Fibroblast of skin of abdomen (primary cell): ENCODE results near the gene SERPINA6.
"Not testable (repeated sequence)": the region's sequence is repeated elsewhere in the genome, so short reads cannot be mapped to it uniquely, and the experiment has no call there.

ENCODE experiments used
- DNase-seq: peaks from one replicate; pipeline ENCODE4 v3.0.0-alpha.2; 2013

The SERPINA6 gene

DNA sequence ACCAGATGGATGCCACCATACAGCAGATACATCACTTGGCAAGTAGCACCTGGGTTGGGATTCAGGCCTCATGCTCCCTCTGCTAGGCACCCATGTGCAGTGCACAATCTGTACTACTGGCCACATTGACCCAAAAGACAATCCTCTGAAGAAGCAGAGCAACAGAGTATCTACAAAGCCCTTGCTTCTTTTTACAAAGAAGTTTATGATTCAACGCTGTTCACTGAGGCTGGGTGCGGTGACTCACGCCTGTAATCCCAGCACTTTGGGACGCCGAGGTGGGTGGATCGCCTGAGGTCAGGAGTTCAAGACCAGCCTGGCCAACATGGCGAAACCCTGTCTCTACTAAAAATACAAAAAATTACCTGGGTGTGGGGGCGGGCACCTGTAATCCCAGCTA is 31.1 kb upstream of the SERPINA6 start:
- not testable (repeated sequence) for DNase-seq

DNA sequence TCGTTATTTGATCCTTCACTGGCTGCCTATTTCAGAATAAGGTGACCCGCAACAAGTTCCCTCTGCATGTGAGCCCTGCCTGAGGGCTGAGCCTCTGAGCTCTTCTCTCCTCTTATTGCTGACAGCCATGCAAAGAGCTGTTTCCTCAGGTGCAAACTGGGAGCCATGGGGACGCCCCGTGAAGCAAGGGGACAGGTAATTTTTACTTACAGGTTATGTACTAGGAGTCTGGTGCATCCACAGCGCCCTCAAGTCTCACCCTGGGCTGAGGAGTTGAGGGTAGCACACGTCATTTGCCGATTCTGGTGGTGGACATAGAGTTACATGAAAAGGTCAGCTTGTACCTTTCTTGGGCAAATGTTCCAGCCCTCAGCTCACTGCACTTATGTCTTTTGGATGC is 26.1 kb upstream of the SERPINA6 start:
- no peak for DNase-seq

DNA sequence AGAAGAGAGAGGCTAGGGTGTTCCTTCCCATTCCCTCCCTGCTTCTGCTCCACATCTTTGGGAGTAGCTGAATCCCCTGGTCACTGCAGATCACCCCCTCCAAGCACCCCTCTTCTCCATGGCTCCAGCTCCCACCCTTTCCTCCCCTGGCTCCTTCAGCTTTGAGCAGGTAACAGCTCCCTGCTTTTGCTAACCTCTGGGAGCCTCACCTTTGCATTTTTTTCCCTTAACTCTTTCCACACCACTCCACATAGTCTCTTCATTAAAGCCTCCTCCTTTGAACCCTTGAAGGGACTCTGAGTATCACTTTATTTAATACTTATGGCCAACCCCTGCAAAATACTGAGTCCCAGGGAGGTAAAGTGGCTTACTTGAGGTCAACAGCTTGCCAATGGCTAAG is 25.7 kb upstream of the SERPINA6 start:
- no peak for DNase-seq

DNA sequence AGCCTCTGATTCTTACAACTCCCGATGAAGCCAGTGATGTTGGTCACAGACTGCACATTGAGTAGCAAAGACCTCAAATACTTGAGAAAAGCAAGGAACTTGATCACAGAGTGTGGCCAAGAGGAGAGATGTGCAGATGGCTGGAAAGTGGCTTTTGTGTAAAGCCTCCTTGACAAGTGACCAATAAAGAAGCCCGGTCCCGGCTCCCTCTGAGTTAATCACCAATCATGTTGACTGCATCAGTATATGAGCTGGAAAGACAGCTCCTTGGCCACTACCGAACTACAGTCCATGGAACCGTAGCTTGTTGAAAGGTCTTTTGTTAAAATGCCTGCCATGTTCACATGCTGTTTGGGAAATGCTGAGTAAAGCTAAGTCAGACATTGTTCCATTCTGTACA is 23.7 kb upstream of the SERPINA6 start:
- DNase-seq, result no peak

GRCh38 chr14:94346065-94346786 is 23.1 kb upstream of the SERPINA6 start:
- DNase-seq, result peak; percentile 22

DNA sequence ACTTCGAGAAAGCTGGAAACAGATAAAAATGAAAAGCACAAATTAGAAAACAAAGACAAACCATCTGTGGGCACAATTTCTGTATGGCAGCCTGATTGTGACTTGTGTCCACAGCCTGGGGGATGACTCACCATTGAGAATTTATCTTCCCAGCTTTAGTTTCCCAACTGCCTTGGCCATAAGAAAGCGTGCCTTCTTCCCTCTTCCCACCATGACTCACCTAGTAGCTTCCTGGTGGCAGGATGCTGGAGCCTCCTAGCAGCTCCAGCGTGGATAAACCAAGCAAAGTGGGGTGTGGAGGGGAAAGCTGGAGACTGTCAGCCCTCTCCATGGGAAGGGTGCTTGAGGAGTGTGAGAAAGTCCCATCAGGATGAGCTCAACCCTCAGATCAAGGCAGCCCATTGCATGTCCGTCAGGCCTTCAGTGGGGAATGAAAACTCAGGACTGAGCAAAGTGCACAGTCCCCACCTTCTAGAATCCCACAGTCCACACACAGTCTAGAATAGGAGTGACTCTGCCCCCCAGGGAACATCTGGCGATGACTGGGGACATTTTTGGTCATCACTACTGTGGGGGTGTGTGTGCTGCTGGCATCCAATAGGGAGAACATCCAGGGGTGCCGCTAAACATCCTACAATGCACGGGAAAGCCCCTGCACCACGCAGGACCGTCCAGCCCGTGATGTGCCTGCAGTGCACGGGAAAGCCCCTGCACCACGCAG is 22.4 kb upstream of the SERPINA6 start:
- peak; percentile 91 for DNase-seq

DNA sequence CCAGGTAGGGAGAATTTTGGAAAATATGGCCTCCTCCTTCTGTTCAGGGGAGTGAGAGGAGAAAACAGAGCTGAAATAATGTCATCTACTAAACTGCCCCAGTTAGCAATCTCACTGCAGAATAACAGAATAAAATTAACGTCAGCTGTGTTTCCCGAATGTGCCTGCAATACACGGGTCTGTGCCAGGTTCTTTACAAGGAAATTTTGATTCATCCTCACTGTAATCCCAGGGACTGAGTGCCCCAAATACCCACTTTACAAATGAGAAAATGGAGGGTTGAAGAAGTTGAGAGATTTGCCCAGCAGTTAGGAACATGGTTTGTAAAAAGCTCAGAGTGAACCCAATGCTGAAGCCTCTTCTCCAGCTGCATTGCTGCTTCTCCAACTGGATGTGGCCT is 21.3 kb upstream of the SERPINA6 start:
- no peak for DNase-seq

- DNase-seq, result no peak
These were observed 20.3 kb upstream of the SERPINA6 start for GRCh38 chr14:94343238-94344005.

DNA sequence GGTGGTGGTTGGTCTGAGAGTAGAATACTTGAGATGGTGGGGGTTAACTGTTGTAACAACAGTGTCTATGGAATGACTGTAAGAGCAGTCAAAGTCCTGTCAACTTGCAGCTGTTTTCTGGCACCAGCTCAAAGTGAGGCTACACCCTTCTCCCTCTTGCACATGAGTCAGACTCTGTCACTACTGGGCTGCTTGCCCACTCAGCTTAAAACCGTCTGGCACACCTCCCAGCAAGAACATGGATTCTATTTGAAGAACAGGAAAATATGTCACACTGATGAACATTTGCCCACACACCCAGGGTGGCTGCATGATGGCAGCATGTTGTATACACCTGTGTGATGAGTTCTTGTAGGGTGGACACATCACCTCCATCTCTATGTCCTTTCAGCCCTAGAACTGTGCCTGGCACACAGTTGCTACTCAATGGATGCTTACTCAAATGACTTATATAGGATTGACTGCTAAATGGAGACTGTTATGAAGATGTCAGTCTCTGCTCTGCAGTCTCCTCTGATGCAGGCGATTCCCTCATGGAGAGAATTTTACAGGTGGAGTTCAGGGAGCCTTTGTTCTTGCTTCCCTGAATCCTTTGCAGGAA is 19.3 kb upstream of the SERPINA6 start:
- DNase-seq, result peak; percentile 100

DNA sequence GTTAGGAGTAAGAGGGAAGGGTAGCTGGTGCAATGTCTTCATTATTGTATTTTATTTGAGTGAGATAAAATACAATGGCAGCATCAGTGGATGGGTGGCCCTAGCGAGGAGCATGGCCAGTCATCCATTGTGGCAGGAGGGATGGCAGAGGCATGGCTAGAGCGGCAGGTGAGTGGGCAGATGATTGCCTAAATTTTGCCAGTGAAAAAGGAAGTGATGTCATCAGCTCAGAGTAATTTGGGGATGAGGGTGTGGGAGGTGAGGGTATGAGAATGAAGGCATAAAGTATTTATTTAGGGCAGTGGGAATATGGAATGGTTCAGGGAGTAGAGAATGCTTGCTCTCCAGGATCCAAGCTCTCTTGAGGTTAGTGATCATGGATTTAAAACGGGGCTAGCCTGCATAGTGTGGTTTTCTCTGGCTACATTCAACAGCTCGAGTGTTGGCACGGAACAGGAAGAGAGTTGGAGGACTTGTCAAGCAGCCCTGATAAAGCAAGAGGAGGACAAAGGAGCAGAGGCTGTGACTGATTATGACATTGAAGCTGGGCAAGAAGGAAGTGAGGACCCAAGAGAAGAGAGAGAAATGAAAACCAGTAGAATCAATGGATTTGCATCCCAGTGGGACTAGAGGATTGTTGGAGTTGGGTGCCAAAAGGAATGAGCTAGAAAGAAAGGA is 18.7 kb upstream of the SERPINA6 start:
- no peak for DNase-seq

DNA sequence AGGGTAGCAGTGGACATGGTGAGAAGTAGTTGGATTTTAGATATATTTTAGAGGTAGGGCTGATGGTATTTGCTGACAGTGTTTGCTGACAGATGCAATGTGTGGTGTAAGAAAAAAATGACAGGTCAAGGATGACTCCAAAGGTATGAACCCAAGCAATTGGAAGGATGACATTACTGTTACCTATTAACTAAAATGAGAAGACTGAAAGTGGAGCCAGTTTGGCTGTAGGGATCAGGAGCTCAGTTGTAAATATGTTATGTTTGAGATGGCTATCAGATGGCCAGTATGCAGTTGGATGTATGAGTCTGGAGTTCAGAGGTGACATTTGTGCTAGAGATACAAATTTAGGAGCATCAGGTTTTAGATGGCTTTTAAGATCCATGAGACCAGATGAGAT is 17.4 kb upstream of the SERPINA6 start:
- DNase-seq, result no peak

- DNase-seq, result no peak
These were observed 14.9 kb upstream of the SERPINA6 start for GRCh38 chr14:94338023-94338422.

GRCh38 chr14:94337274-94337673 is 14.1 kb upstream of the SERPINA6 start:
- DNase-seq, result peak; percentile 36

DNA sequence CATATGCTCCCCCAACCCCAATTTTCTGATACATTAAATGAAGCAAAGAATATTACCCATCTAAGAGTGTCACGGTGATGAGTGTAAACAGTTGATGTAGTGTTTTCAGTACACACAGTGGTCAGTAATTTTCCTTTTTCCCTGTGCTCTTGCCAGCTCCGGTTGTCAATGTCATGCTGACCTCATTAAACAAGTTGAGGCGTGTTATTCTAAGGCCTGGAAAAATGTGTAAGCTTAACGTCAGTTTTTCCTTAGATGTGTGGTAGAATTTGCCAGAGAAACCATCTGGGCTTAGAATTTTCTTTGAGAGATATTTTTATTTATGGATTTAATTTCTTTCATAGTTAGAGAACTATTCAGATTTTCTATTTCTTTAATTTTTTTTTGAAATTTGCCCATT is 11.7 kb upstream of the SERPINA6 start:
- DNase-seq, result no peak

- DNase-seq, result no peak
These were observed 9.5 kb upstream of the SERPINA6 start for GRCh38 chr14:94332587-94332986.

- peak; percentile 6 for DNase-seq
These were observed 9.0 kb upstream of the SERPINA6 start for GRCh38 chr14:94332063-94332583.

GRCh38 chr14:94331462-94331861 is 8.3 kb upstream of the SERPINA6 start:
- DNase-seq, result no peak

DNA sequence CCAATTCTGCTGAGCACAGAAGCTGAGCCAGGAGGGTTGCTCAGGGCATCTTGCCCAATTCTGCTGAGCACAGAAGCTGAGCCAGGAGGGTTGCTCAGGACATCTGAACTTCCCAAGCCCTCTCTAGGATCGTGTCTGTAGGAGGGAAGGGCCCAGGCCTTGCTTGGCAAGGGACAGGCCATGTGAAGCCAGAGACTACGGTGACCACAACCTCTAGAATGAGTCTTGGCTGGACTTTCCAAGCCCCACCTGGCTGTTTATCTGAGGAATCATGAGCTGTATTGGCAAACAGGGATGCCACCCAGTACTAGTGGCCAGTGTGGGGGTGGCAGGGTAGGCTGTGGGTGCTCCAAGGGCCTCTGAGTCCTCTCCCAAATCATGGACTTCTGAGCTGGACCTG is 7.7 kb upstream of the SERPINA6 start:
- DNase-seq, result no peak

DNA sequence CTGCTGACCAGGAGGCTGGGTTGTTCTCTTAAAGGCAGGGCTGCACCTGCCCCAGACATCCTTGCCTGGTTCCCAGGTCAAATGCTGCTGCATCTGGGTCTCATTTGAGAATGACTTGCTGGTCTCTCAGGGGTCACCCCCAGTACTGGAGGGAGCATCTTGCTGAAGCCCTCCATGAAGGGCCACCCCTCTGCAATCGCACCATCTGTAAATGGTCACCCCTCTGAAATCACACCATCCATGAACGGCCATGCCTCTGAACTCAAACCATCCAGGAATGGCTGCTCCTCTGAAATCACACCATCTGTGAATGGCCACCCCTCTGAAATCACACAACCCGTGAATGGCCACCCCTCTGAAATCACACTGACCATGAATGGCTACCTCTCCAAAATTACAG is 7.3 kb upstream of the SERPINA6 start:
- no peak for DNase-seq

DNA sequence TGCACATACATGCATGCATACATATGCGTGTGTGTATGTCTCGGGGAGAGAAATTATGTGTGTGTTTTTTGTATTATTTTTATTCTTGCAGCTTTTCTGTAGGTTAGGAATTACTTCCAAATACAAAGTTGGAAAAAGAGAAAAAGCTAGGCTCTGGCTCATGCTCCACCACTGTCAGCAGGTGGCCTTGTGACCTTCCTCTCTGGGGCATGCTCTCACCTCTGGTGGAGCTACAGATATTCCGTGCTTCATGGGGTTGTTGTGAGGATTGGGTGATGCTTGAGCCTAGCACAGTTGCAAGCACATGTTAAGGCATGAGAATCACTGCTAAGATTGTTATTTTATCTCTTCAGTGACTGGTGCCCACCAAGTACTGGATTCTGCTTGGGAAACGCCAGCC is 6.7 kb upstream of the SERPINA6 start:
- DNase-seq, result no peak

DNA sequence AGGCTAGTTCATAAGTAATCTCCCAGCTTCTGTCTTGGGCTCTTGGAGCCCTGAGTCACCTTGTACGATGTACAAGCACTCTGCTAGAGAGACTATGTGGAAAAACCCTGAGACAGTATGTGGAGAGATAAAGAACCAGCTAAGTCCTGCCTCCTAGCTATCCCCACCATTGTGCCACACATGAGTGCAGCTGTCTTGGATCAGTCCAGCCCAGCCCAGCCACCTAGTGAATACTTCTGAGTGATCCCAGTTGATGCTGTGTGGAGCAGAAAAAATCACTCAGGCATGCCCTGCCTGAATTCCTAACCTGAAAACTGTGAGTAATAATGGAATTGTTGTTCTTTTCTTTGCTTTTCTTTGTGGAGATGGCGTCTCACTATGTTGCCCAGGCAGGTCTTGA is 5.1 kb upstream of the SERPINA6 start:
- no peak for DNase-seq
